OCI-LY3 (cell line): ENCODE measurements around the gene PORCN.
"Not testable (repeated sequence)": the region's sequence is repeated elsewhere in the genome, so short reads cannot be mapped to it uniquely, and the experiment has no call there.

ENCODE experiments used
- H2AFZ ChIP-seq: fragments of 200-600, 300-600 bp; shearing (Covaris generic); 2 replicates; pipeline ENCODE4 v1.6.0; 2014; ENCODE audit warnings: antibody characterized with exemption, low read depth, low read length
- H3K27ac ChIP-seq: fragments of 200-600, 300-600 bp; sonication (generic); 2 replicates; pipeline ENCODE4 v1.5.1; 2014; ENCODE audit warnings: mild to moderate bottlenecking, low read length, moderate library complexity, mixed read lengths
- H3K27me3 ChIP-seq: fragments of 200-600, 300-600 bp; sonication (generic); 2 replicates; pipeline ENCODE4 v1.6.1; 2014; ENCODE audit warnings: low read depth, low read length, mixed read lengths
- H3K36me3 ChIP-seq: fragments of 200-600, 300-600 bp; sonication (generic); replicated peaks from 2 replicates; pipeline ENCODE3; 2014; ENCODE audit warnings: low read depth, low read length, mixed read lengths
- H3K4me1 ChIP-seq: fragments of 300-600, 200-600 bp; sonication (generic); 2 replicates; pipeline ENCODE4 v1.6.1; 2014; ENCODE audit warnings: low read length, mixed read lengths
- H3K4me2 ChIP-seq: fragments of 200-600, 300-600 bp; sonication (generic); 2 replicates; pipeline ENCODE4 v1.6.1; 2014; ENCODE audit warnings: low read length, mixed read lengths
- H3K4me3 ChIP-seq: fragments of 300-600, 200-600 bp; sonication (generic); 2 replicates; pipeline ENCODE4 v1.5.1; 2014; ENCODE audit warnings: antibody characterized with exemption, mild to moderate bottlenecking, low read length, moderate library complexity
- H3K79me2 ChIP-seq: fragments of 300-600, 200-600 bp; shearing (Covaris generic); 2 replicates; pipeline ENCODE4 v1.6.1; 2014; ENCODE audit warnings: mild to moderate bottlenecking, low read length, mixed read lengths
- H3K9ac ChIP-seq: fragments of 300-600, 200-600 bp; shearing (Covaris generic); 2 replicates; pipeline ENCODE4 v1.6.0; 2014; ENCODE audit warnings: mild to moderate bottlenecking, low read length, moderate library complexity
- H3K9me3 ChIP-seq: fragments of 200-600, 300-600 bp; shearing (Covaris generic); 2 replicates; pipeline ENCODE4 v1.6.1; 2014; ENCODE audit warnings: low read length, mixed read lengths; ENCODE audit not compliant: insufficient read depth
- H4K20me1 ChIP-seq: fragments of 200-600, 300-600 bp; sonication (generic); 2 replicates; pipeline ENCODE4 v1.6.1; 2016; ENCODE audit warnings: low read length, mixed read lengths; ENCODE audit not compliant: insufficient read depth
- EZH2phosphoT487 ChIP-seq: fragments of 200-600 bp; shearing (Covaris generic); IDR thresholded peaks from 2 replicates; pipeline ENCODE4 v1.6.1; 2018; ENCODE audit warnings: antibody characterized with exemption, mixed run types, low read depth
- TF ChIP-seq, protein P1 (sequence below): fragments of 200-600, 300-600 bp; sonication (generic); IDR thresholded peaks from 2 replicates; pipeline ENCODE4 v1.5.1; 2014; ENCODE audit warnings: antibody characterized with exemption, low read length, low read depth

Gene PORCN

DNA sequence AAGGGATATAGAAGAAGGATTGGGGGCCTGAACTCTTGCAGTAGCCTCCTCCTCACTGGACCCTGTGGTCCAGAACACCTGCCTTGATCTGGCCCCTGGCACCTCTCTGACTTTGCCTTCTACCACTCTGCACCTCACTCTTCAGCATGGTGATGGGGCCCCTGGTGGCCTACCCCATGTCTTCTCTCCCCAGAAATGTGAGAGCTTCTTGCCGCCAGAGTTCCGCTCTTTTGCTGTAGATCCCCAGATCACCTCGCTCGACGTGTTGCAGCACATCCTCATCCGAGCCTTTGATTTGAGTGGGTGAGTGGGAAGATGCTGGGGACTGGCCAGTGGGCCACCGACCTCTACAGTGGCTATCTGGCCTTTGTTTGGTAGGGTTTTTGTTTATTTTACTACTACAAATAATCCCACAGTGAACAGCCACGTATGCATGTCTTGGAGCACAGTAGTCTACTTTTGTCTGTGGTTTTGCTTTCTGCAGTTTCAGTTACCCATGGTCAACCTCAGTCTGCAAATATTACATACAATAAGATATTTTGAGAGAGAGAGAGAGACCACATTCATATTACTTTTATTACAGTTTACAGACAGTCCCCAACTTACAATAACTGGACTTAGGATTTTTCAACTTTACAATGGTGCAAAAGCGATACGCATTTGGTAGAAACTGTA, 32.5 kb downstream of the PORCN start:
- peaks cover 17% of the 10 kb centered on the region for H3K79me2 ChIP-seq

DNA sequence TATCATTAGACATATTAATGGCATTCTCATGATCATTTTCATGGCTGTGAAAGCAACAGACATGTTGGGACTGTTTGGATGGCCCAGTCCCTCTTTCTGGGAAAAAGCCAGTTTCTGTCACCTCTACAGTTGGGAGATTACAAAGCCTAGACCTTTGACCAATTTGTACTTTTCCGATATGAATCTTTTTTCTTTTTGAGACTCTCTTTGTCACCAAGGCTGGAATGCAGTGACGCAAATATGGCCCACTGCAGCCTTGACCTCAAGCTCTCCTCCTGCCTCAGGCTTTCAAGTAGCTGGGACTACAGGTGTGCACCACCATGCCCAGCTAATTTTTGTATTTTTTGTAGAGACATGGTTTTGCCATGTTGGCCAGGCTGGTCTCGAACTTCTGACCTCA, 40.1 kb downstream of the PORCN start:
- Histone ChIP-seq H4K20me1 (no peaks in the 10 kb centered on the region), H3K9me3 (no peaks in the 10 kb centered on the region), H3K27ac (no peak overlapping the region), H3K27me3 (no peaks in the 10 kb centered on the region), H3K9ac (no peak overlapping the region), H3K36me3 (peaks cover 4% of the 10 kb centered on the region), H3K4me1 (no peaks in the 10 kb centered on the region), H3K79me2 (no peaks in the 10 kb centered on the region), H3K4me2 (no peak overlapping the region), H3K4me3 (no peak overlapping the region), H2AFZ (no peak overlapping the region)
- TF ChIP-seq, protein P1, sequence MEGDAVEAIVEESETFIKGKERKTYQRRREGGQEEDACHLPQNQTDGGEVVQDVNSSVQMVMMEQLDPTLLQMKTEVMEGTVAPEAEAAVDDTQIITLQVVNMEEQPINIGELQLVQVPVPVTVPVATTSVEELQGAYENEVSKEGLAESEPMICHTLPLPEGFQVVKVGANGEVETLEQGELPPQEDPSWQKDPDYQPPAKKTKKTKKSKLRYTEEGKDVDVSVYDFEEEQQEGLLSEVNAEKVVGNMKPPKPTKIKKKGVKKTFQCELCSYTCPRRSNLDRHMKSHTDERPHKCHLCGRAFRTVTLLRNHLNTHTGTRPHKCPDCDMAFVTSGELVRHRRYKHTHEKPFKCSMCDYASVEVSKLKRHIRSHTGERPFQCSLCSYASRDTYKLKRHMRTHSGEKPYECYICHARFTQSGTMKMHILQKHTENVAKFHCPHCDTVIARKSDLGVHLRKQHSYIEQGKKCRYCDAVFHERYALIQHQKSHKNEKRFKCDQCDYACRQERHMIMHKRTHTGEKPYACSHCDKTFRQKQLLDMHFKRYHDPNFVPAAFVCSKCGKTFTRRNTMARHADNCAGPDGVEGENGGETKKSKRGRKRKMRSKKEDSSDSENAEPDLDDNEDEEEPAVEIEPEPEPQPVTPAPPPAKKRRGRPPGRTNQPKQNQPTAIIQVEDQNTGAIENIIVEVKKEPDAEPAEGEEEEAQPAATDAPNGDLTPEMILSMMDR, result no peak
- TF ChIP-seq EZH2phosphoT487, result no peak

More for the DNA sequence above, 32.5 kb downstream of the PORCN start:
- no peak overlapping the region for H3K27ac ChIP-seq
- TF ChIP-seq, protein P1, result no peak
- TF ChIP-seq EZH2phosphoT487, result no peak
- H2AFZ ChIP-seq, result no peak overlapping the region
- no peaks in the 10 kb centered on the region for H3K9me3 ChIP-seq
- peaks cover 4% of the 10 kb centered on the region for H3K36me3 ChIP-seq
- H4K20me1 ChIP-seq, result peaks cover 8% of the 10 kb centered on the region; the same call in 1 of the 2 replicates
- H3K4me1 ChIP-seq, result peaks cover 12% of the 10 kb centered on the region
- H3K9ac ChIP-seq, result no peak overlapping the region
- no peak overlapping the region for H3K4me3 ChIP-seq
- no peaks in the 10 kb centered on the region for H3K27me3 ChIP-seq
- no peak overlapping the region for H3K4me2 ChIP-seq

DNA sequence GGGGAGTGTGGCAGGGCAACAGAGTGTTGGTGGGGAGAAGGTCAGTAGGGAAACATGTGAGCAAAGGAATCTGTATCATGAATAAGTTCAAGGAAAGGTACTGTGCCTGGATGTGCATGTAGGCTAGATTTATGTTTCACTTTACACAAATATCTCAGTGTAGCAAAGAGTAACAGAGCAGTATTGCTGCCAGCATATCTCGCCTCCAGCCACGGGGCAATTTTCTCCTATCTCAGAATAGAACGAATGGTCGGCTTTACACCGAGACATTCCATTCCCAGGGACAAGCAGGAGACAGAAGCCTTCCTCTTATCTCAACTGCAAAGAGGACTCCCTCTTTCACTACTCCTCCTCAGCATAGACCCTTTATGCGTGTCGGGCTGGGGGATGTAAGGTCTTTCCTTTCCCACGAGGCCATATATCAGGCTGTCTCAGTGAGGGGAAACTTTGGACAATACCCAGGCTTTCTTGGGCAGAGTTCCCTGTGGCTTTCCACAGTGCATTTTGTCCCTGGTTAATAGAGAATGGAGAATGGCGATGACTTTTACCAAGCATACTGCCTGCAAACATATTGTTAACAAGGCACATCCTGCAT, 47.0 kb downstream of the PORCN start:
- not testable (repeated sequence) for H2AFZ ChIP-seq, H3K4me2 ChIP-seq, H3K4me1 ChIP-seq, H3K9ac ChIP-seq, H3K36me3 ChIP-seq, H3K27ac ChIP-seq, H4K20me1 ChIP-seq, H3K9me3 ChIP-seq, H3K79me2 ChIP-seq, H3K4me3 ChIP-seq, H3K27me3 ChIP-seq

DNA sequence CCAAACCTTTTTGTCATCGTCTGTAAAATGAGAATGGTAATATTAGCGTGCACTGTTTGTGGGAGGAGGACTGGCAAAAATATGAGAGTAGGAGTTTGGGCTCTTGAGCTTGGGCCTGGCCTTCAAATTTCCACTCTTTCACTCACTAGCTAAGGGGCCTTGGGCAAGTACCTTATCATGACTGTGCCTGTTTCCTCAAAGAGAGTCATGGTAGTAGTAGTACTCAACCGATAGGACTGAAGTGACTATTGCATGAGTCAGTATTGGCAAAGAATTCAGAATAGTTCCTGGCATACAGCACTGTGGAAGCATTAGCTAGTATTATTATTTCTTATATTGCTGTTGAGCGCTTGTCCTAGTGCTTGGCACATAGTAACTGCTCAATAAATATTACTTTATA, 49.5 kb downstream of the PORCN start:
- Histone ChIP-seq H4K20me1 (no peaks in the 10 kb centered on the region), H3K9ac (no peak overlapping the region), H3K4me2 (no peak overlapping the region), H3K27me3 (no peaks in the 10 kb centered on the region), H2AFZ (no peak overlapping the region), H3K79me2 (no peaks in the 10 kb centered on the region), H3K36me3 (peaks cover 10% of the 10 kb centered on the region), H3K27ac (no peak overlapping the region), H3K4me1 (no peaks in the 10 kb centered on the region), H3K9me3 (no peaks in the 10 kb centered on the region), H3K4me3 (no peak overlapping the region)
- TF ChIP-seq, protein P1, result no peak
- TF ChIP-seq EZH2phosphoT487, result no peak
